Panc1 (cell line): ENCODE results near the gene DYNC1I1.

Source experiments
- CTCF ChIP-seq: fragments of 450-650 bp; IDR thresholded peaks from 2 replicates; pipeline ENCODE4 v1.5.1; 2017; ENCODE audit warnings: mild to moderate bottlenecking
- POLR2AphosphoS5 ChIP-seq: IDR thresholded peaks from 2 replicates; pipeline ENCODE4 v1.6.1; 2012; ENCODE audit warnings: mild to moderate bottlenecking, low read depth, low read length, moderate library complexity

GRCh38 chr7:95916573-95917297 is 144.4 kb downstream of the DYNC1I1 start:
- TF ChIP-seq CTCF (peak; percentile 91), POLR2AphosphoS5 (no peak)
